ENCODE data around the gene C1QL4.

GRCh38 chr12:49325606-49326005 is 11.4 kb downstream of the C1QL4 start:
- no peak for TF ChIP-seq SUZ12 (IDR thresholded peaks at IDR 0.05; ENCODE audit: extremely low read depth, insufficient read depth, insufficient read length)
- TF ChIP-seq YY1 (IDR thresholded peaks at IDR 0.05; ENCODE audit: insufficient read depth, insufficient read length): no peak

All from NT2/D1 (cell line).